Nephron progenitor cell (in vitro differentiated cells): ENCODE measurements around the gene NES.

ENCODE experiments used
- DNase-seq: peaks from one replicate; pipeline ENCODE4 v3.0.0; 2021
- H3K27ac Mint-ChIP-seq: 2 replicates; pipeline ENCODE4 v1.8.0; 2021; ENCODE audit warnings: mild to moderate bottlenecking, moderate library complexity, mixed read lengths
- H3K27me3 Mint-ChIP-seq: 2 replicates; pipeline ENCODE4 v1.8.0; 2021; ENCODE audit warnings: mild to moderate bottlenecking, low read depth, mixed read lengths; ENCODE audit not compliant: poor library complexity
- H3K36me3 Mint-ChIP-seq: 2 replicates; pipeline ENCODE4 v1.8.0; 2021; ENCODE audit warnings: low read depth, mixed read lengths
- H3K4me1 Mint-ChIP-seq: 2 replicates; pipeline ENCODE4 v1.8.0; 2021; ENCODE audit warnings: mixed read lengths
- H3K4me3 Mint-ChIP-seq: 2 replicates; pipeline ENCODE4 v1.8.0; 2021; ENCODE audit warnings: mild to moderate bottlenecking, moderate library complexity, mixed read lengths
- H3K9me3 Mint-ChIP-seq: 2 replicates; pipeline ENCODE4 v1.8.0; 2021; ENCODE audit warnings: mild to moderate bottlenecking, moderate library complexity, mixed read lengths
- TF ChIP-seq, protein P1 (sequence below): fragments of 200-600 bp; sonication (generic); IDR thresholded peaks from 2 replicates; pipeline ENCODE4 v1.5.0; 2021; ENCODE audit warnings: antibody characterized with exemption

NES gene

GRCh38 chr1:156700736-156701531 is 23.7 kb upstream of the NES start:
- DNase-seq, result no peak
- Mint-ChIP-seq H3K27ac (peak overlapping the region; percentile 78), H3K27me3 (peaks cover 4% of the 10 kb centered on the region), H3K36me3 (peaks cover 62% of the 10 kb centered on the region), H3K4me3 (peak overlapping the region; percentile 95), H3K9me3 (no peaks in the 10 kb centered on the region), H3K4me1 (peaks cover 83% of the 10 kb centered on the region)
- TF ChIP-seq, protein P1, sequence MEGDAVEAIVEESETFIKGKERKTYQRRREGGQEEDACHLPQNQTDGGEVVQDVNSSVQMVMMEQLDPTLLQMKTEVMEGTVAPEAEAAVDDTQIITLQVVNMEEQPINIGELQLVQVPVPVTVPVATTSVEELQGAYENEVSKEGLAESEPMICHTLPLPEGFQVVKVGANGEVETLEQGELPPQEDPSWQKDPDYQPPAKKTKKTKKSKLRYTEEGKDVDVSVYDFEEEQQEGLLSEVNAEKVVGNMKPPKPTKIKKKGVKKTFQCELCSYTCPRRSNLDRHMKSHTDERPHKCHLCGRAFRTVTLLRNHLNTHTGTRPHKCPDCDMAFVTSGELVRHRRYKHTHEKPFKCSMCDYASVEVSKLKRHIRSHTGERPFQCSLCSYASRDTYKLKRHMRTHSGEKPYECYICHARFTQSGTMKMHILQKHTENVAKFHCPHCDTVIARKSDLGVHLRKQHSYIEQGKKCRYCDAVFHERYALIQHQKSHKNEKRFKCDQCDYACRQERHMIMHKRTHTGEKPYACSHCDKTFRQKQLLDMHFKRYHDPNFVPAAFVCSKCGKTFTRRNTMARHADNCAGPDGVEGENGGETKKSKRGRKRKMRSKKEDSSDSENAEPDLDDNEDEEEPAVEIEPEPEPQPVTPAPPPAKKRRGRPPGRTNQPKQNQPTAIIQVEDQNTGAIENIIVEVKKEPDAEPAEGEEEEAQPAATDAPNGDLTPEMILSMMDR, result no peak

- DNase-seq, result no peak
These were observed 21.8 kb upstream of the NES start for GRCh38 chr1:156698995-156699394.

GRCh38 chr1:156697481-156697880 is 20.3 kb upstream of the NES start:
- peaks cover 4% of the 10 kb centered on the region for H3K27me3 Mint-ChIP-seq
- DNase-seq, result no peak
- peak overlapping the region; percentile 65 for H3K4me3 Mint-ChIP-seq
- peak overlapping the region; percentile 96 for H3K27ac Mint-ChIP-seq
- H3K36me3 Mint-ChIP-seq, result peaks cover 48% of the 10 kb centered on the region
- peaks cover 87% of the 10 kb centered on the region for H3K4me1 Mint-ChIP-seq
- no peaks in the 10 kb centered on the region for H3K9me3 Mint-ChIP-seq
- TF ChIP-seq, protein P1, result no peak

More at GRCh38 chr1:156698995-156699394, 21.8 kb upstream of the NES start:
- no peaks in the 10 kb centered on the region for H3K9me3 Mint-ChIP-seq
- peaks cover 4% of the 10 kb centered on the region for H3K27me3 Mint-ChIP-seq
- peaks cover 87% of the 10 kb centered on the region for H3K4me1 Mint-ChIP-seq
- H3K4me3 Mint-ChIP-seq, result peak overlapping the region; percentile 74
- H3K27ac Mint-ChIP-seq, result peak overlapping the region; percentile 99
- TF ChIP-seq, protein P1, result no peak
- peaks cover 58% of the 10 kb centered on the region for H3K36me3 Mint-ChIP-seq

GRCh38 chr1:156696755-156697154 is 19.5 kb upstream of the NES start:
- H3K27me3 Mint-ChIP-seq, result peaks cover 4% of the 10 kb centered on the region
- H3K4me3 Mint-ChIP-seq, result peak overlapping the region; percentile 55
- H3K4me1 Mint-ChIP-seq, result peaks cover 87% of the 10 kb centered on the region
- TF ChIP-seq, protein P1, result no peak
- H3K27ac Mint-ChIP-seq, result peak overlapping the region; percentile 96
- peaks cover 48% of the 10 kb centered on the region for H3K36me3 Mint-ChIP-seq
- no peaks in the 10 kb centered on the region for H3K9me3 Mint-ChIP-seq
- DNase-seq, result no peak

DNA sequence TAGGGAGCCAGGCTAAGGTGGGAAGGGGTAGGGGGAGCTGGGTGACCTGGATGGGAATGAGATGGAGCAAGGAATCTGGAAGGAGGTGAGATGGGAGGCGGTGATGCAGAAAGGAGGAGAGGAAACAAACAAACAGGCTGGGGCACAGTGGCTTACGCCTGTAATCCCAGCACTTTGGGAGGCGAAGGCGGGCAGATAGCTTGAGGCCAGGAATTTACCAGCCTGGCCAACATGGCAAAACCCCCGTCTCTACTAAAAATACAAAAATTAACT is 17.4 kb upstream of the NES start:
- Mint-ChIP-seq H3K27ac (peak overlapping the region; percentile 2), H3K27me3 (peaks cover 4% of the 10 kb centered on the region), H3K9me3 (no peaks in the 10 kb centered on the region), H3K4me1 (peaks cover 87% of the 10 kb centered on the region), H3K36me3 (peaks cover 28% of the 10 kb centered on the region), H3K4me3 (peak overlapping the region; percentile 73)
- TF ChIP-seq, protein P1, result no peak
- no peak for DNase-seq
